PC-3 (cell line): ENCODE measurements around the gene CYBC1.

Experiments
- EZH2 ChIP-seq: fragments of 300-600 bp; sonication (generic); IDR thresholded peaks from one replicate; pipeline ENCODE4 v1.6.1; 2017; ENCODE audit warnings: antibody characterized with exemption, mild to moderate bottlenecking, low read length; ENCODE audit not compliant: unreplicated experiment
- EZH2phosphoT487 ChIP-seq: fragments of 300-600 bp; sonication (generic); IDR thresholded peaks from 2 replicates; pipeline ENCODE4 v1.6.1; 2018; ENCODE audit warnings: mild to moderate bottlenecking, antibody characterized with exemption, low read length, borderline replicate concordance
- TF ChIP-seq, protein P1 (sequence below): fragments of 300-600 bp; sonication (generic); conservative IDR thresholded peaks from 2 replicates; pipeline ENCODE4 v1.5.1; 2017; ENCODE audit warnings: antibody characterized with exemption, low read depth, mild to moderate bottlenecking, low read length

DNA sequence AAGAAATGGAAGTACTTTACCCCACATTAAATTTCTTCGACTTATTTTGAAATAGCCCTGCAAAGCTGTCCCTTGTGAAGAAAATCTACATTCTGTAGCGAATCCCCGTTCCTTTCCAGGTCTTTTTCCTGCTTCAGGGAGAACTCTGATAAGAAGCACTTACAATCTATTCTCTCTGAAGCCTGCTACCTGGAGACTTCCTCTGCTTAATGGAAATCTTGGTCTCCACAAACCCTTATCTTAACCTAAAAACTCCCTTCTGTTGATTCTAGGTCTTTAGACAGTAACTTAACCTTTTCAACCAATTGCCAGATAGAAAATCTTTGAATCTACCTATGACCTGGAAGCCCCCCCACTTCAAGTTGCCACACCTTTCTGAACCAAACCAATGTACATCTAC is 1.6 kb upstream of the CYBC1 start:
- TF ChIP-seq, protein P1, sequence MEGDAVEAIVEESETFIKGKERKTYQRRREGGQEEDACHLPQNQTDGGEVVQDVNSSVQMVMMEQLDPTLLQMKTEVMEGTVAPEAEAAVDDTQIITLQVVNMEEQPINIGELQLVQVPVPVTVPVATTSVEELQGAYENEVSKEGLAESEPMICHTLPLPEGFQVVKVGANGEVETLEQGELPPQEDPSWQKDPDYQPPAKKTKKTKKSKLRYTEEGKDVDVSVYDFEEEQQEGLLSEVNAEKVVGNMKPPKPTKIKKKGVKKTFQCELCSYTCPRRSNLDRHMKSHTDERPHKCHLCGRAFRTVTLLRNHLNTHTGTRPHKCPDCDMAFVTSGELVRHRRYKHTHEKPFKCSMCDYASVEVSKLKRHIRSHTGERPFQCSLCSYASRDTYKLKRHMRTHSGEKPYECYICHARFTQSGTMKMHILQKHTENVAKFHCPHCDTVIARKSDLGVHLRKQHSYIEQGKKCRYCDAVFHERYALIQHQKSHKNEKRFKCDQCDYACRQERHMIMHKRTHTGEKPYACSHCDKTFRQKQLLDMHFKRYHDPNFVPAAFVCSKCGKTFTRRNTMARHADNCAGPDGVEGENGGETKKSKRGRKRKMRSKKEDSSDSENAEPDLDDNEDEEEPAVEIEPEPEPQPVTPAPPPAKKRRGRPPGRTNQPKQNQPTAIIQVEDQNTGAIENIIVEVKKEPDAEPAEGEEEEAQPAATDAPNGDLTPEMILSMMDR, result no peak
- no peak for TF ChIP-seq EZH2phosphoT487
- no peak for TF ChIP-seq EZH2
